ENCODE measurements around the gene CDK14. TPM values are rescaled to one million over a fixed set of nuclear protein-coding genes. Genes with fewer than 3 reads are reported as not detected.
A peak's percentile ranks its signal among the peaks of the same experiment; 100 is the strongest.

The CDK14 gene
- total RNA-seq, 1 donor from 2014 or later = 58.6 TPM

- ATAC-seq (no peak), DNase-seq (no peak)
- H3K4me3 ChIP-seq = no peak overlapping the region
- no peaks in the 10 kb centered on the region for H3K36me3 ChIP-seq
- H3K4me1 ChIP-seq = no peaks in the 10 kb centered on the region
- no peak overlapping the region for H3K27ac ChIP-seq
- no peak for TF ChIP-seq CTCF (IDR thresholded peaks at IDR 0.05)
- intact Hi-C loops (cut with DNase I) = no loop called here
- H3K9me3 ChIP-seq = no peaks in the 10 kb centered on the region
- H3K27me3 ChIP-seq (ENCODE audit: low read depth) = no peaks in the 10 kb centered on the region
Observed at GRCh38 chr7:91156316-91157185, 560.4 kb downstream of the CDK14 start.

GRCh38 chr7:91157579-91158320, 561.6 kb downstream of the CDK14 start:
- Histone ChIP-seq H3K36me3 (no peaks in the 10 kb centered on the region), H3K4me3 (no peak overlapping the region), H3K27ac (no peak overlapping the region), H3K9me3 (no peaks in the 10 kb centered on the region), H3K27me3 (ENCODE audit: low read depth) (no peaks in the 10 kb centered on the region), H3K4me1 (no peaks in the 10 kb centered on the region)
- no peak for ATAC-seq
- intact Hi-C loops (cut with DNase I) = no loop called here
- no peak for DNase-seq
- TF ChIP-seq CTCF (IDR thresholded peaks at IDR 0.05) = no peak

- Histone ChIP-seq H3K9me3 (no peaks in the 10 kb centered on the region), H3K4me1 (peaks cover 5% of the 10 kb centered on the region), H3K4me3 (no peak overlapping the region), H3K27me3 (ENCODE audit: low read depth) (no peaks in the 10 kb centered on the region), H3K27ac (no peak overlapping the region), H3K36me3 (no peaks in the 10 kb centered on the region)
- ATAC-seq = peak in 1 of 2 donors; percentile 70
- no peak for DNase-seq
- TF ChIP-seq CTCF (IDR thresholded peaks at IDR 0.05) = no peak
- intact Hi-C loops (cut with DNase I) = no loop called here
Observed at GRCh38 chr7:91162436-91162835, 566.3 kb downstream of the CDK14 start.

GRCh38 chr7:91164506-91164905, 568.4 kb downstream of the CDK14 start:
- intact Hi-C loops (cut with DNase I) = no loop called here
- Histone ChIP-seq H3K9me3 (no peaks in the 10 kb centered on the region), H3K4me1 (peaks cover 5% of the 10 kb centered on the region), H3K27me3 (ENCODE audit: low read depth) (no peaks in the 10 kb centered on the region), H3K4me3 (no peak overlapping the region), H3K27ac (no peak overlapping the region), H3K36me3 (no peaks in the 10 kb centered on the region)
- TF ChIP-seq CTCF (IDR thresholded peaks at IDR 0.05) = no peak
- no peak for ATAC-seq
- no peak for DNase-seq

GRCh38 chr7:91165006-91165845, 569.1 kb downstream of the CDK14 start:
- Histone ChIP-seq H3K27ac (peak overlapping the region; percentile 38), H3K36me3 (no peaks in the 10 kb centered on the region), H3K27me3 (ENCODE audit: low read depth) (no peaks in the 10 kb centered on the region), H3K9me3 (no peaks in the 10 kb centered on the region), H3K4me3 (no peak overlapping the region), H3K4me1 (peaks cover 5% of the 10 kb centered on the region)
- peak; percentile 67 to 82 for ATAC-seq
- intact Hi-C loops (cut with DNase I) = no loop called here
- DNase-seq = no peak
- TF ChIP-seq CTCF (IDR thresholded peaks at IDR 0.05) = no peak

Data from lower lobe of right lung (tissue), 2 donors.